Measurements from ENCODE around the gene ELMOD3.

DNA sequence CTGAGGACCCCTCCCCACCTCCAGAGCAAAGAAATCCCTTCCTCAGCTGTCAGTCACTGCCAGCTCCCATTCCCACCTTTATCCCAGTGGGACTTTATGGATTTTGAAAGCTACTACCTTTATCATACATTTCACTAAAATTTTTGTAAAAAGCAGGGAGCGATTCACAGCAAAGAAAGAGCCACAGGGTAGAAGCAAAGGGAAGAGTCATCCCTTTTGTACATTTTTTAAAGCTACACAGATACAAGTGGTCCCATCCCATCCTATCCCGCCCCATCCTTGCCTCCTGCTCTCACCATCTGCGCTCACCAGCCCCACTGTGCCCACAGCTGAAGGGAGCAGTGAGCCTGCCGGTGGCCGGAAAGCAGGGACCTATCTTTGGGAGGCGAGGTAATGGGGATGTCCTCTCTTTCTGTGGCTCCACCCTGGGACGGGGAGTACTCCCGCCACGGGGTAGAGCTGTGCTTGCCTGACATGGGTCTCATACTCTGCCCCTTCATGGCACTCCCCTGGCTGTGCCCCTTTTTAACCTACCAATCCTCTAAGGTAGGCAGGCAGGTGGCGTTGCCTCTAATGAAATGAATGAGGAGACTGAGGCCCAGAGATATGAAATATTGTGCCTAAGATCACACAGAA lies 77.1 kb downstream of the ELMOD3 start:
- TF ChIP-seq, protein P1, sequence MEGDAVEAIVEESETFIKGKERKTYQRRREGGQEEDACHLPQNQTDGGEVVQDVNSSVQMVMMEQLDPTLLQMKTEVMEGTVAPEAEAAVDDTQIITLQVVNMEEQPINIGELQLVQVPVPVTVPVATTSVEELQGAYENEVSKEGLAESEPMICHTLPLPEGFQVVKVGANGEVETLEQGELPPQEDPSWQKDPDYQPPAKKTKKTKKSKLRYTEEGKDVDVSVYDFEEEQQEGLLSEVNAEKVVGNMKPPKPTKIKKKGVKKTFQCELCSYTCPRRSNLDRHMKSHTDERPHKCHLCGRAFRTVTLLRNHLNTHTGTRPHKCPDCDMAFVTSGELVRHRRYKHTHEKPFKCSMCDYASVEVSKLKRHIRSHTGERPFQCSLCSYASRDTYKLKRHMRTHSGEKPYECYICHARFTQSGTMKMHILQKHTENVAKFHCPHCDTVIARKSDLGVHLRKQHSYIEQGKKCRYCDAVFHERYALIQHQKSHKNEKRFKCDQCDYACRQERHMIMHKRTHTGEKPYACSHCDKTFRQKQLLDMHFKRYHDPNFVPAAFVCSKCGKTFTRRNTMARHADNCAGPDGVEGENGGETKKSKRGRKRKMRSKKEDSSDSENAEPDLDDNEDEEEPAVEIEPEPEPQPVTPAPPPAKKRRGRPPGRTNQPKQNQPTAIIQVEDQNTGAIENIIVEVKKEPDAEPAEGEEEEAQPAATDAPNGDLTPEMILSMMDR (IDR thresholded peaks at IDR 0.05): no peak
- TF ChIP-seq POLR2A (IDR thresholded peaks at IDR 0.05) (no peak), POLR2AphosphoS5 (IDR thresholded peaks at IDR 0.05) (no peak), EP300 (IDR thresholded peaks at IDR 0.05; ENCODE audit: low read depth) (no peak)
